GM23338 (cell line): ENCODE results near the gene COL4A3. TPM values are rescaled to one million over a fixed set of nuclear protein-coding genes. Genes with fewer than 3 reads are reported as not detected.

Source experiments
- ATAC-seq: fragments of 200-7000 bp; cut with Tn5 transposase; 3 replicates; pipeline ENCODE4 v1.9.1; 2020
- DNase-seq: peaks from one replicate; pipeline ENCODE4 v3.0.0-alpha.2; 2015; ENCODE audit warnings: low spot score
- H2AFZ ChIP-seq: fragments of 200-600 bp; sonication (generic); 2 replicates; pipeline ENCODE4 v1.8.0; 2016; ENCODE audit warnings: antibody characterized with exemption, mild to moderate bottlenecking, moderate library complexity
- H3F3A ChIP-seq: fragments of 200-600 bp; sonication (generic); replicated peaks from 2 replicates; pipeline ENCODE4 v1.8.0; 2017; ENCODE audit warnings: antibody characterized with exemption, mixed run types, low read depth
- H3K27ac ChIP-seq: fragments of 200-600 bp; sonication (generic); 2 replicates; pipeline ENCODE4 v1.6.1; 2016; ENCODE audit warnings: low read depth
- H3K27me3 ChIP-seq: fragments of 200-600 bp; sonication (generic); 2 replicates; pipeline ENCODE4 v1.8.0; 2016; ENCODE audit warnings: mild to moderate bottlenecking, mixed run types, moderate library complexity; ENCODE audit not compliant: insufficient read depth
- H3K36me3 ChIP-seq: fragments of 200-600 bp; sonication (generic); 2 replicates; pipeline ENCODE4 v1.8.0; 2016; ENCODE audit warnings: mild to moderate bottlenecking; ENCODE audit not compliant: insufficient read depth
- H3K4me1 ChIP-seq: fragments of 200-600 bp; sonication (generic); 2 replicates; pipeline ENCODE4 v1.8.0; 2016; ENCODE audit warnings: mild to moderate bottlenecking, moderate library complexity; ENCODE audit not compliant: insufficient read depth
- H3K4me2 ChIP-seq: fragments of 200-600 bp; sonication (generic); 2 replicates; pipeline ENCODE4 v1.7.1; 2017; ENCODE audit warnings: mixed run types
- H3K4me3 ChIP-seq: fragments of 200-600 bp; sonication (generic); 2 replicates; pipeline ENCODE4 v1.6.1; 2016; ENCODE audit warnings: mixed run types
- H3K79me2 ChIP-seq: fragments of 200-600 bp; sonication (generic); replicated peaks from 2 replicates; pipeline ENCODE4 v1.8.0; 2017; ENCODE audit warnings: mild to moderate bottlenecking; ENCODE audit not compliant: insufficient read depth
- H3K9me2 ChIP-seq: fragments of 200-600 bp; sonication (generic); 2 replicates; pipeline ENCODE4 v1.8.0; 2017; ENCODE audit not compliant: insufficient read depth
- H4K20me1 ChIP-seq: fragments of 200-600 bp; sonication (generic); replicated peaks from 2 replicates; pipeline ENCODE4 v1.8.0; 2017; ENCODE audit warnings: mild to moderate bottlenecking; ENCODE audit not compliant: insufficient read depth
- H3K27ac Mint-ChIP-seq: 2 replicates; pipeline ENCODE4 v1.8.0; 2020; ENCODE audit warnings: inconsistent platforms, mild to moderate bottlenecking, moderate library complexity, mixed read lengths
- H3K27me3 Mint-ChIP-seq: 3 replicates; pipeline ENCODE4 v1.8.0; 2022; ENCODE audit warnings: low read depth, mild to moderate bottlenecking, moderate library complexity, mixed read lengths, inconsistent platforms; ENCODE audit not compliant: insufficient read depth, poor library complexity
- H3K36me3 Mint-ChIP-seq: 3 replicates; pipeline ENCODE4 v1.8.0; 2021; ENCODE audit warnings: low read depth, mild to moderate bottlenecking, inconsistent platforms, moderate library complexity, mixed read lengths
- H3K4me1 Mint-ChIP-seq: 3 replicates; pipeline ENCODE4 v1.8.0; 2020; ENCODE audit warnings: mild to moderate bottlenecking, inconsistent platforms, mixed read lengths
- H3K4me3 Mint-ChIP-seq: 3 replicates; pipeline ENCODE4 v1.8.0; 2021; ENCODE audit warnings: moderate library complexity, mild to moderate bottlenecking, inconsistent platforms, mixed read lengths
- H3K9me3 Mint-ChIP-seq: 3 replicates; pipeline ENCODE4 v1.8.0; 2020; ENCODE audit warnings: moderate library complexity, mild to moderate bottlenecking, inconsistent platforms, mixed read lengths
- CREB1 ChIP-seq: fragments of 250-450 bp; sonication (Bioruptor Pico); IDR thresholded peaks from 2 replicates; pipeline ENCODE4 v1.5.0; 2020; ENCODE audit warnings: low read depth, mild to moderate bottlenecking, moderate library complexity
- CTCF ChIP-seq, 2 experiments: fragments of 200-600 bp in 1 of 2; sonication (generic) in 1 of 2; conservative IDR thresholded peaks; 2 replicates each; pipeline versions ENCODE4 v1.5.1 to v1.6.1; 2016 to 2017; ENCODE audit warnings: antibody characterized with exemption in 2 of 2, low read depth in 2 of 2, mild to moderate bottlenecking in 2 of 2, moderate library complexity in 1 of 2
- JUNB ChIP-seq: IDR thresholded peaks from one replicate; pipeline ENCODE4 v1.6.1; 2016; ENCODE audit warnings: antibody characterized with exemption; ENCODE audit not compliant: unreplicated experiment
- NANOG ChIP-seq: IDR thresholded peaks from 2 replicates; pipeline ENCODE4 v1.6.1; 2016; ENCODE audit warnings: antibody characterized with exemption, borderline replicate concordance
- STAT1 ChIP-seq: IDR thresholded peaks from one replicate; pipeline ENCODE4 v1.6.1; 2016; ENCODE audit warnings: antibody characterized with exemption; ENCODE audit not compliant: unreplicated experiment
- ZNF114 ChIP-seq: fragments of 250-450 bp; sonication (Bioruptor Pico); IDR thresholded peaks from 2 replicates; pipeline ENCODE4 v1.5.0; 2020; ENCODE audit warnings: mild to moderate bottlenecking, moderate library complexity
- ZNF331 ChIP-seq: fragments of 250-450 bp; sonication (Bioruptor Pico); IDR thresholded peaks from 2 replicates; pipeline ENCODE4 v1.5.0; 2020; ENCODE audit warnings: low read depth, mild to moderate bottlenecking, moderate library complexity
- ZNF462 ChIP-seq: fragments of 250-450 bp; sonication (Bioruptor Pico); IDR thresholded peaks from 2 replicates; pipeline ENCODE4 v1.5.0; 2020; ENCODE audit warnings: mild to moderate bottlenecking, moderate library complexity
- polyA plus RNA-seq: library from polyadenylated mRNA; unstranded; fragments of >200 nt; fragmentation: Nextera tagmentation; extraction: Ambion mirVana; gene quantifications from 2 replicates; pipeline ENCODE4 v1.2.1, GENCODE V29; 2016
- total RNA-seq: library from RNA; depleted of rRNA; stranded (reverse); fragments of >200 nt; shearing (Covaris generic); gene quantifications from 2 replicates; pipeline ENCODE4 v1.2.3, GENCODE V29; 2014

COL4A3 gene
- total and polyA plus RNA-seq, 2 experiments from 2014 or later = 1.1 to 3.5 TPM

GRCh38 chr2:227252831-227253230 is 88.4 kb downstream of the COL4A3 start (continued):
- TF ChIP-seq ZNF462 (CRISPR knock-in tag) (no peak), JUNB (no peak)

- Histone ChIP-seq H3K9me2 (no peaks in the 10 kb centered on the region), H2AFZ (no peak overlapping the region), H3K4me3 (no peak overlapping the region), H3K4me2 (no peak overlapping the region), H4K20me1 (no peaks in the 10 kb centered on the region), H3K27ac (no peak overlapping the region), H3K79me2 (no peaks in the 10 kb centered on the region), H3K27me3 (no peaks in the 10 kb centered on the region), H3K36me3 (no peaks in the 10 kb centered on the region), H3K4me1 (no peaks in the 10 kb centered on the region), H3F3A (no peaks in the 10 kb centered on the region)
- H3K36me3 Mint-ChIP-seq = no peaks in the 10 kb centered on the region
- no peaks in the 10 kb centered on the region for H3K9me3 Mint-ChIP-seq
- no peaks in the 10 kb centered on the region; the same call in 2 of the 3 replicates for H3K4me1 Mint-ChIP-seq
- DNase-seq = no peak
- ATAC-seq = no peak
- H3K4me3 Mint-ChIP-seq = no peak overlapping the region
- no peak overlapping the region for H3K27ac Mint-ChIP-seq
- H3K27me3 Mint-ChIP-seq = no peaks in the 10 kb centered on the region
- TF ChIP-seq NANOG (no peak), CREB1 (no peak), ZNF331 (CRISPR knock-in tag) (no peak), STAT1 (no peak), ZNF462 (CRISPR knock-in tag) (no peak), CTCF (conservative IDR thresholded peaks at IDR 0.05; ENCODE audit: low read depth in 2 of 2) (no peak), ZNF114 (CRISPR knock-in tag) (no peak)
These were observed 92.2 kb downstream of the COL4A3 start for GRCh38 chr2:227256605-227257004.
